Mesodermal cell (in vitro differentiated cells): Measurements from ENCODE around the gene UBE2L5.
A peak's percentile ranks its signal among the peaks of the same experiment; 100 is the strongest.

Experiments
- H3K27ac ChIP-seq: 2 replicates; pipeline ENCODE4 v1.7.0; 2013; ENCODE audit warnings: mild to moderate bottlenecking, low read depth, low read length, moderate library complexity; ENCODE audit not compliant: severe bottlenecking
- H3K36me3 ChIP-seq: 2 replicates; pipeline ENCODE4 v1.7.1; 2013; ENCODE audit warnings: mild to moderate bottlenecking, low read length, moderate library complexity; ENCODE audit not compliant: control insufficient read depth, insufficient read depth
- H3K4me1 ChIP-seq: one replicate; pipeline ENCODE4 v1.7.1; 2013; ENCODE audit warnings: mild to moderate bottlenecking, low read length; ENCODE audit not compliant: insufficient read depth, control insufficient read depth, poor library complexity, severe bottlenecking
- H3K4me3 ChIP-seq: 2 replicates; pipeline ENCODE4 v1.7.0; 2013; ENCODE audit warnings: low read length, control low read depth, mild to moderate bottlenecking; ENCODE audit not compliant: insufficient read depth, poor library complexity, severe bottlenecking; ENCODE audit errors: extremely low read depth
- H3K9me3 ChIP-seq: 2 replicates; pipeline ENCODE4 v1.7.1; 2013; ENCODE audit warnings: mild to moderate bottlenecking, low read length, moderate library complexity; ENCODE audit not compliant: control insufficient read depth
- WGBS, 2 experiments: methylation state at CpG; one replicate each; pipeline ENCODE4 v1.1.5; 2013; ENCODE audit warnings: missing lambda C conversion rate in 2 of 2; ENCODE audit not compliant: insufficient coverage in 2 of 2; 5-methylcytosine and 5-hydroxymethylcytosine counted together

The UBE2L5 gene

DNA sequence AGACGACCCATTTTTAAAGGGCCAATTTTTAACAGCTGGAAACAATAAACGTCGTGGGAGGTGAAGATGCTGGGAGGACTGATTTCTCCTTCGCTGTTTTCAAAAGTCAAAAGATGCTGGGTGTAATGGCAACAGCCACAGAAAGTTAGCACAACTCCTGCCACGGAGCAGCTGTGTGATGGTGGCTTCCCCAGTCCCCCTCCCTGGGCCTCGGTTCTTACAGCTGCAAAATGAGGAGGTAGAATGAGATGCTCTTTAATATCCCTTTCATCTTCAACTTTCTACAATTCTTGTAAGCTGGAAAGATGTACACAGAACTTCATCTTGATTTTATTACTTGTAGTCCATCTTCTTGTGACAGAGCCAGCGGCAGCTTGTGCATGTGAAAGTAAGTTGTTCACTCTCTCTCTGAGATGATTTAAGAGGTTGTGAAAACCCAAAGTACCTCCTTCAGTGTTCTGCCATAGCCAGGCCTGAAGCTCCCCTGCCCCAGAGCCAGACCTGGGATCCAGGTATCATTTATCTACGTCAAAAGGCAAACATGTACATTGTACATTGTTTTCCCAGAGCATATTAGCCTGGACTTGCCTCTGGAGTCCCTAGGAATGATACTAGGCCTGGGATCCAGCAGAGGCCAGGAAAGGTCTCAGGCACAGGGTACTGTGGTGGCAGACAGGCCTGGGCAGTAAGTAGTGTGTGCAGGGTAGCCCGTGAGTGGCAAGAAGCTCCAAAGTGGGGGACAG, 3.4 kb upstream of the UBE2L5 start:
- WGBS, 2 experiments: 91 to 94% methylated on average over 5 to 8 of the region's 9 CpGs
- H3K4me1 ChIP-seq: no peaks in the 10 kb centered on the region

DNA sequence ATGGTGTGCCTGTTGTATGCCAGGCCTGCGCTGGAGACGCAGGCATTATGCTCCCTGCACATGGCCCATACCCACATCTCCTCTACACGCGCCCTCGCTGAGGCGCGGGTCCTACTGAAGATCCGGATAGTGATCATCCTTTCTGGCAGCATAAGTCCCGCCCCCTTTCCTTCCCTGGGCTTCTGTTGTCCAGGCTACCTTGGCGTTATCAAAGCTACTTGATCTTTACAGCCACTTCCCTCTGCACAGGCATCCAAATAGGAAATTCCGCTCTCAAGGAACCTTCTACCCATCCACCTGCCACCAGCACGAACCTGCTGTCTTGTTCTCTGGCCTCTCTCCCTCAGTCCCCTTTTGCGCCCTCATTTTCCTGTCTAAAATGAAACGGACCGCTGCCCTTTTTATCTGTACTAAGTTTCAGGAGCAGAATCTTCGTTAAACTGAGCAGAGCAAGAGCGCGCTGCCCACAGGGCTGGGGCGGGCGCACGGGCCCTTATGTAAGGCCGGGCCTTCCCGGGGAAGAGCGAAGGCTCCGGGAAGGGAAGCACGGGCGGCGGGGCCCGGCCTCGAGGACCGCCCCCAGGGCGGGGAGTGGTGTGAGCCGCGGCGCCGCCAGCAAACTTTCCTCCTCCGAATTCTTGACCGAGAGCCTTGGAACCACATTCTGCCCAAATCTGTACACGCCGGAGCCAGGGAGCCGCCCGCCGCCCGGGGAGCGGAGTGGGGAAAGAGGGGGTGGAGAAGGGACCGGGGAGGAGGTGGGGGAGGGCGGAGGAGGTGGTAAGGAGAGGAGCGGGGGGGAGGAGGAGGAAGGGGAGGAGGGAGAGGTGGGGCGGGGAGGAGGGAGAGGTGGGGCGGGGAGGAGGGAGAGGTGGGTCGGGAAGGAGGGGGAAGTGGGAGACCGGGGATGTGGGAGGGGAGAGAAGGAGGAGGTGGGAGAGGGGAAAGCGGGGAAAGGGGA, 920 bp upstream of the UBE2L5 start:
- Histone ChIP-seq H3K9me3 (no peaks in the 10 kb centered on the region), H3K36me3 (no peaks in the 10 kb centered on the region), H3K4me3 (peak overlapping the region; percentile 50), H3K4me1 (no peaks in the 10 kb centered on the region), H3K27ac (peak overlapping the region; percentile 84)
- 1 to 7% methylated on average over 27 to 30 of the region's 53 CpGs for WGBS, 2 experiments

More for the DNA sequence above, 3.4 kb upstream of the UBE2L5 start:
- Histone ChIP-seq H3K36me3 (no peaks in the 10 kb centered on the region), H3K9me3 (no peaks in the 10 kb centered on the region), H3K4me3 (no peak overlapping the region), H3K27ac (no peak overlapping the region)

DNA sequence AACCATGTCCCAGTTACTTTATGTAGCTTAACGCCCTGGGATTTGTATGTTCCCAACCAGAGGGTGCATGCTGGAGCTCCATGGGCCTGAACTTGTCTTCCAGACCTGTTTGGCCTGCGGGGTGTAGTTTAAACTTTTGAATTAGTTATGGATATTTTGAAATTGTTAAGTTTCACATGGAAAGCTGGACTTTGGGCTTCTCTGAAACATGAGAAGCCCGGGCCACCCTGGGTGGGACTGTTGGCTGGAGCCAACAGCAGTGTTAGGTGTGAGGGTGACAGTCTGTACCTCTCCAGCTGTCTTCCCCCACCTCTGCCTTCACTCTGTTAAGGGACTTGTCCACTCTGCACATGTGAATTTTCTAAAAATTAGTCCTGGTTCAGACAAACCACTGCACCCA, 1.6 kb downstream of the UBE2L5 start:
- 88 to 96% methylated on average over 1 to 3 of the region's 3 CpGs for WGBS, 2 experiments
- Histone ChIP-seq H3K9me3 (no peaks in the 10 kb centered on the region), H3K4me1 (no peaks in the 10 kb centered on the region), H3K4me3 (no peak overlapping the region), H3K27ac (no peak overlapping the region), H3K36me3 (no peaks in the 10 kb centered on the region)

DNA sequence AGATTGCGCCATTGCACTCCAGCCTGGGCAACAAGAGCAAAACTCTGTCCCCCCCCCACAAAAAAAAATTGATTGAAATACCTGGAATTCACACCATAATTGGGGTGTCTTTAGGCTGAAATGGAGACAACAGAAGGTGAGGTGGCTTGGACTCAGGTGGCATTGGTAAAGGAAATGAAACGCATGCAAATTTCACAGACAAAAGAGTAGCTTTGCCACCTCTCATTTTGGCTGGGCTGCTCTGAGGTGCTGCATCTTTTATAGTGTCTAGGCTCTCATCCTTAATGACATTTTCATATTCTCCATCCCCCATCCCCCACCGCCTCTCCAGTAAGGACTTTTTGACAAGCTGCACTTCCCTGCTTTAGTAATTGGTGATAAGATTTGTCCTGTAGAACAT, 6.9 kb downstream of the UBE2L5 start:
- Histone ChIP-seq H3K36me3 (no peaks in the 10 kb centered on the region), H3K4me3 (no peak overlapping the region), H3K4me1 (peaks cover 28% of the 10 kb centered on the region), H3K9me3 (no peaks in the 10 kb centered on the region), H3K27ac (no peak overlapping the region)
- 90% methylated on average over 2 of the region's 3 CpGs; no CpG with 5 or more reads in 1 of the 2 experiments for WGBS, 2 experiments

DNA sequence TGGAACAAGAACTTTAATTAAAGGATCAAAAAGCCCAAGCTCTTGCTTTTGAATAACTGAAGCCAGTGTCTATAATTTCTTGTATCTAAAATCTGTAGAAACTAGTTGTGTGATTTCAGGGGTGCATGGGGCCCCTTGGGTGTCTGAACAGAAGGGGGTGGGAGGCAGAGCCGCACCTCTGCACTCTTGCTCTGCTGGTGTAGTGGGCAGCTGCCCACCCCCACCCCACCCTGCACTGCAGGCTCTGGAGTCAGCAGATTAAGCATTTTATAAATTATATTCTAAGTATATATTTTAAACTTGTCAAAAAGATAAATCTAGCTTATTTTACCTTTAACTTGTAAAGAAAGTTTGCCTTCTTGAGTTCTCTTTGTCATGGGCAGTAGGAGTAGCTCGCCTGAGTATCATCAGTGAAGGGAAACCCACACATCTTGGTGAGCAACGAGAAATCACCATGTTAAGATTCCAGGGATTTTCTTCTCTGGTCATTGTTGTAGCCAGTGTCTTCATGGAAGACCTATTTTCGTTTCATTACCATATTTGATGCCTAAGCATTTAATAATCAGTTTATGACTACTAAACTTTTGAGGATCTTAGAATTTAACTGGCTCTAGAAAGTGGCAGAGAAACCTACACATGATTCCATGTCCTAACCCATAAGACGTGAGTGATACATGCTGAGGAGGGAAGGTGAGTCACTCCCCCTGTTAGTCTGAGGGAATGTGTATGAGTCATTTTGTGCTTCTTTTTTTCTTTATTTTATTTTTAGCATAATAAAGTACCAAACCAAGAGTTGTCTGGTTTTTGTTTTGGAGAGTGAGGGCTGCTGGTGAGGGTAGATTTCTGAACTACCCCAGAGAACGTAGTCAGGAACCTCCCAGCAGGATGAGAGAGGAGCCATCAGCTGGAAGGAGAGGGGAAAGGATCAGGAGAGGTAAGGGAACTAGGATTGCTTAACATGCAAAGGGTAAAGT, 7.7 kb downstream of the UBE2L5 start:
- 57 to 72% methylated on average over 1 to 3 of the region's 6 CpGs for WGBS, 2 experiments
- Histone ChIP-seq H3K9me3 (no peaks in the 10 kb centered on the region), H3K27ac (peak overlapping the region; percentile 57)

DNA sequence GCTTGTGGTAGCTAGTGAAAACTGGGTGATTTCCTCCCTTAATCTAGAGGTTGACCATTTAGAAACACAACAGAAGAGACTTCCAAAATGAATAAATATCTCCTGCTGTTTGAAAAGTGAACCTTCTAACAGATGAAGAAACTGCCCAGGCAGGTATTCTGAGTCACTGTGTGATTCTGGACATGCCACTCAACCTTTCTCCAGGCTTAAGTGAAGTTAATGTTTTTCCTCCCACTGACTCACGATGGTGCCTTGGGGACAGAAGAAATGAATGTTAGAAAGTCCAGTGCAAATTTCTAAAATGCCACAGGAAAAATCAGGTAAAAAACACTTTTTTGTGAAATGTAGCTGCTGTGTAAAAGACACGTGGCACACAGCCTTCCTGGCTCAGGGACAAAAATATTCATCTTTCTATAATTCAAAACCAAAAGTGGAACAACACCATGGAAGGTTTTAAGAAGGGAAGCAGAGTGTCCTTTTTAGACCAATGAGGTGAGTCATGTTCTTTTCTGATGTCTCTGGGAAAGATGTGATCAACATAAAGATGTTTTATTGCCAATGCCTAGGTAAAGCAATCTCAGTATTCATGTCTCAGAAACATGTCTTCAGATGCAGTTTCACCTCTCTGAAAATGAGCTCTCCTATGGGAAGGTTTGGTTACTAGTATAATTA, 9.1 kb downstream of the UBE2L5 start:
- H3K4me3 ChIP-seq: no peak overlapping the region
- H3K27ac ChIP-seq: no peak overlapping the region
- H3K36me3 ChIP-seq: no peaks in the 10 kb centered on the region
- H3K4me1 ChIP-seq: peaks cover 28% of the 10 kb centered on the region
- WGBS, 2 experiments: 100% methylated on average over 1 of the region's 2 CpGs
- H3K9me3 ChIP-seq: no peaks in the 10 kb centered on the region

More for the DNA sequence above, 7.7 kb downstream of the UBE2L5 start:
- Histone ChIP-seq H3K36me3 (no peaks in the 10 kb centered on the region), H3K4me1 (peaks cover 28% of the 10 kb centered on the region), H3K4me3 (no peak overlapping the region)

DNA sequence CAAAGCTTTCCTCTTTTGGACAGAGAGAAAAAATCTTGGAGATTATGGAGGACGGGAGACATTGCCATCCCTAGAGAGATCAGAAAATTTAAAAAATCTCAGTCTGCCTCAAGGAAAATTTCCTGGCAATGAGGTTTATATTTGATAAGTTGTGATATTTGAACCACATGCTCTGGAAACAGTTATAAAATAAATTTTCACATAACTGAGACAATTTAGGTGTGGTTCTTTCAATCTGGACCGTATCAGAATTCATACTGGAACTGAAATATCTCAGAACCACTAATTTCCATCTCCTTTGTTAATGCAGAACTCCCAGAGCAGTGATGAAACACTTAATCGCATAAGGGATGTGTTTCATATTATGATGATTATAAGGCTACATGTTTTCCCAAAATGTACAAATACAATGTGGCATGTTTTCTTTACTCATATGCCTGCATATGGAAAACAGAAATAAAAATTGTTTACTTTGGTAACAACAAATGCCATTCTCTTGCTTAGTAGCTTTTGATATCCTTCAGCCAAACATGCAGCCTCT, 13.7 kb downstream of the UBE2L5 start:
- no peak overlapping the region for H3K27ac ChIP-seq
- H3K36me3 ChIP-seq: no peaks in the 10 kb centered on the region
- H3K9me3 ChIP-seq: no peaks in the 10 kb centered on the region
- WGBS, 2 experiments: 100% methylated on average over 1 of the region's 3 CpGs; no CpG with 5 or more reads in 1 of the 2 experiments
- peaks cover 9% of the 10 kb centered on the region for H3K4me1 ChIP-seq
- H3K4me3 ChIP-seq: no peak overlapping the region

DNA sequence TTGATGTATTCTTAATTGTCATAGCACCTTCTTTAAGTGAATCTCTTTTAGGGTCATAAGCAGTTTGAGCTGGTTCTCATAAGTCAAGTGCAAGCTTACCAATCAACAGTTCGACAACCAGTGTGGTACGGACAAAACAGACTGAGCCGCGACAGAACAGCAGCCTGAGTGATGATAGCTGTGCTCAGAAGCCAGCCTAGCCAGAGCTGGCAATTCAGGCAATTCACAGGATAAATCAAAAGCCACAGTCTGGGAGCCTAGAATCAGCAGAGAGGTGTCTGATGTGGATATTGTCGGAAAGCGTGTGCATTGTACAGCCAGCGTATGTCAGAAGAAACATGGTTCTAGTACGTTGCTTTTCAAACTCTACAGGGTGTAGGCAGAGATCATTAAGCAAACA, 14.9 kb downstream of the UBE2L5 start:
- Histone ChIP-seq H3K4me3 (no peak overlapping the region), H3K9me3 (no peaks in the 10 kb centered on the region), H3K4me1 (no peaks in the 10 kb centered on the region), H3K27ac (no peak overlapping the region), H3K36me3 (no peaks in the 10 kb centered on the region)
- WGBS, 2 experiments: 94 to 97% methylated on average over 8 of the region's 8 CpGs

DNA sequence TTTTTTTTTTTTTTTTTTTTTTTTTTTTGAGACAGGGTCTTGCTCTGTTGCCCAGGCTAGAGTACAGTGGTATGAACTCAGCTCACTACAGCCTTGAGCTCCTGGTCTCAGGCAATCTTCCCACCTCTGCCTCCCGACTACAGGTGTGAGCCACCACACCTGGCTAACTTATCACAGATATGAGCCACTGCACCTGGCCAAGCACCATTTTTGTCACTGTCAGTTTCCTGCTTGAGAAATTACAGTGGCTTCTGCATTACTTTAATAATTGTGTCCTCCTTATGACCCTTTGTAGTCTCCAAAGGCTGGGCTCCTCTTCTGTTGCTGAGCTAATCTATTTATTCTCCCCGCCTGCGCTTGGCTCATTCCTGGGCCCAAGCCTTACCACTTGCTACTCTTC, 16.0 kb downstream of the UBE2L5 start:
- no peaks in the 10 kb centered on the region for H3K9me3 ChIP-seq
- H3K4me1 ChIP-seq: no peaks in the 10 kb centered on the region
- WGBS, 2 experiments: 89 to 91% methylated on average over 2 to 3 of the region's 3 CpGs
- no peaks in the 10 kb centered on the region for H3K36me3 ChIP-seq
- H3K4me3 ChIP-seq: no peak overlapping the region
- no peak overlapping the region for H3K27ac ChIP-seq
